ENCODE data around the gene AKAP13. TPM values are rescaled to one million over a fixed set of nuclear protein-coding genes. Genes with fewer than 3 reads are reported as not detected.

The AKAP13 gene
- total RNA-seq, 1 donor from 2014 or later, result 114 TPM

- Mint-ChIP-seq H3K4me3 (ENCODE audit: low read depth) (no peak overlapping the region), H3K36me3 (ENCODE audit: insufficient read depth) (peaks cover 44% of the 10 kb centered on the region), H3K27ac (no peak overlapping the region), H3K27me3 (no peaks in the 10 kb centered on the region), H3K9me3 (ENCODE audit: low read depth) (peaks cover 17% of the 10 kb centered on the region), H3K4me1 (ENCODE audit: low read depth) (no peaks in the 10 kb centered on the region)
- no peak for DNase-seq (ENCODE audit: low spot score, unreplicated experiment)
- TF ChIP-seq, protein P1, sequence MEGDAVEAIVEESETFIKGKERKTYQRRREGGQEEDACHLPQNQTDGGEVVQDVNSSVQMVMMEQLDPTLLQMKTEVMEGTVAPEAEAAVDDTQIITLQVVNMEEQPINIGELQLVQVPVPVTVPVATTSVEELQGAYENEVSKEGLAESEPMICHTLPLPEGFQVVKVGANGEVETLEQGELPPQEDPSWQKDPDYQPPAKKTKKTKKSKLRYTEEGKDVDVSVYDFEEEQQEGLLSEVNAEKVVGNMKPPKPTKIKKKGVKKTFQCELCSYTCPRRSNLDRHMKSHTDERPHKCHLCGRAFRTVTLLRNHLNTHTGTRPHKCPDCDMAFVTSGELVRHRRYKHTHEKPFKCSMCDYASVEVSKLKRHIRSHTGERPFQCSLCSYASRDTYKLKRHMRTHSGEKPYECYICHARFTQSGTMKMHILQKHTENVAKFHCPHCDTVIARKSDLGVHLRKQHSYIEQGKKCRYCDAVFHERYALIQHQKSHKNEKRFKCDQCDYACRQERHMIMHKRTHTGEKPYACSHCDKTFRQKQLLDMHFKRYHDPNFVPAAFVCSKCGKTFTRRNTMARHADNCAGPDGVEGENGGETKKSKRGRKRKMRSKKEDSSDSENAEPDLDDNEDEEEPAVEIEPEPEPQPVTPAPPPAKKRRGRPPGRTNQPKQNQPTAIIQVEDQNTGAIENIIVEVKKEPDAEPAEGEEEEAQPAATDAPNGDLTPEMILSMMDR (IDR thresholded peaks at IDR 0.05; ENCODE audit: unreplicated experiment), result no peak
These were observed 356.7 kb downstream of the AKAP13 start for GRCh38 chr15:85737061-85737460.

- no peaks in the 10 kb centered on the region for H3K4me1 Mint-ChIP-seq (ENCODE audit: low read depth)
- H3K27ac Mint-ChIP-seq, result no peak overlapping the region
- peaks cover 24% of the 10 kb centered on the region for H3K36me3 Mint-ChIP-seq (ENCODE audit: insufficient read depth)
- TF ChIP-seq, protein P1 (IDR thresholded peaks at IDR 0.05; ENCODE audit: unreplicated experiment), result no peak
- no peaks in the 10 kb centered on the region for H3K9me3 Mint-ChIP-seq (ENCODE audit: low read depth)
- DNase-seq (ENCODE audit: low spot score, unreplicated experiment), result no peak
- no peaks in the 10 kb centered on the region for H3K27me3 Mint-ChIP-seq
- H3K4me3 Mint-ChIP-seq (ENCODE audit: low read depth), result no peak overlapping the region
These were observed 360.6 kb downstream of the AKAP13 start for GRCh38 chr15:85741021-85741421.

DNA sequence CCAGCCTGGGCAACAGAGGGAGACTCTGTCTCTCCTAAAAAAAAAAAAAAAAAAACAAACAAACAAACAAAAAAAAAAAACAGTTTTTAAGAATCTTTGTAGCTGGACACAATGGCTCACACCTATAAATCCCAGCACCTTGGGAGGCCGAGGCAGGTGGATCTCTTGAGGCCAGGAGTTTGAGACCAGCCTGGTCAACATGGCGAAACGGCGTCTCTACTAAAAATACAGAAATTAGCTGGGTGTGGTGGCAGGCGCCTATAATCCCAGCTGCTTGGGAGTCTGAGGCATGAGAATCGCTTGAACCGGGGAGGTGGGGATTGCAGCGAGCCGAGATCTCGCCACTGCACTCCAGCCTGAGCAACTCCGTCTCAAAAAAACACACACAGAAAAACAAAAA lies 361.3 kb downstream of the AKAP13 start:
- no peaks in the 10 kb centered on the region for H3K9me3 Mint-ChIP-seq (ENCODE audit: low read depth)
- H3K4me1 Mint-ChIP-seq (ENCODE audit: low read depth), result no peaks in the 10 kb centered on the region
- peaks cover 26% of the 10 kb centered on the region for H3K36me3 Mint-ChIP-seq (ENCODE audit: insufficient read depth)
- DNase-seq (ENCODE audit: low spot score, unreplicated experiment), result no peak
- H3K4me3 Mint-ChIP-seq (ENCODE audit: low read depth), result no peak overlapping the region
- H3K27me3 Mint-ChIP-seq, result no peaks in the 10 kb centered on the region
- H3K27ac Mint-ChIP-seq, result no peak overlapping the region
- TF ChIP-seq, protein P1 (IDR thresholded peaks at IDR 0.05; ENCODE audit: unreplicated experiment), result no peak

DNA sequence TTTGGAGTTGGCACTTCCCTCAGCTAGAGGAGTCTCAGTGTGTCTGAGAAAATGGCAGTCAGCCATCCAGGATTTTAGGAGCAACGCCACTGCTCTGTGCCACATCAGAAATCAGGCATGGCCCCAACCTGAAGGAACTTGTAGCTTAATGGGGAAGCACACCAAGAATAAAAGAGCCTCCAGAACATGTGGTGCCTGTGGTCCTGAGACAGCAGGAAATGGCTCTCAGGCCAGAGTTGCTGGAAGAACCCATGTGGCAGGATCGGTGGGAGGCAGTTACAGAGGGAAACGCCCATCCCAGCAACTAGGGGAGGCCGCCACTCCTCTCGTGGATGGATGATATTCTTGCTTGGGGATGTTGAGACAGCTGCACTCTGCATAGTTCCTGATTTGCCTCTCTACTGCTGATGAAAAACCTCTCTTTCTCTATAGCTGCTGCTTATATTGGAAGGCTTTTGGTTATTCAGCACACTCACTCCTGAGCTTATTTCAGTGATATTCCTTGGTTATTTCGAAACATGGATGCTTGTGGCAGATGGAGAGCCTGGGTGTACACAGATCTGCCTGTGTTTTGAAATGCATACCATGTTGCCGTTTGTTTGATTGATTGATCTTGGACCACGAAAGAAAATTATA lies 361.9 kb downstream of the AKAP13 start:
- no peak for DNase-seq (ENCODE audit: low spot score, unreplicated experiment)
- no peaks in the 10 kb centered on the region for H3K9me3 Mint-ChIP-seq (ENCODE audit: low read depth)
- TF ChIP-seq, protein P1 (IDR thresholded peaks at IDR 0.05; ENCODE audit: unreplicated experiment), result no peak
- no peaks in the 10 kb centered on the region for H3K4me1 Mint-ChIP-seq (ENCODE audit: low read depth)
- no peaks in the 10 kb centered on the region for H3K27me3 Mint-ChIP-seq
- H3K36me3 Mint-ChIP-seq (ENCODE audit: insufficient read depth), result peaks cover 27% of the 10 kb centered on the region
- peak overlapping the region; percentile 18 for H3K27ac Mint-ChIP-seq
- no peak overlapping the region for H3K4me3 Mint-ChIP-seq (ENCODE audit: low read depth)

- Mint-ChIP-seq H3K4me1 (ENCODE audit: low read depth) (no peaks in the 10 kb centered on the region), H3K27me3 (no peaks in the 10 kb centered on the region), H3K4me3 (ENCODE audit: low read depth) (no peak overlapping the region), H3K36me3 (ENCODE audit: insufficient read depth) (peaks cover 28% of the 10 kb centered on the region), H3K27ac (peak overlapping the region; percentile 45), H3K9me3 (ENCODE audit: low read depth) (no peaks in the 10 kb centered on the region)
- TF ChIP-seq, protein P1 (IDR thresholded peaks at IDR 0.05; ENCODE audit: unreplicated experiment), result no peak
- DNase-seq (ENCODE audit: low spot score, unreplicated experiment), result no peak
These were observed 363.1 kb downstream of the AKAP13 start for GRCh38 chr15:85743392-85744055.

All from progenitor cell of endocrine pancreas (in vitro differentiated cells).